ENCODE data around the gene EPHB4. TPM values are rescaled to one million over a fixed set of nuclear protein-coding genes. Genes with fewer than 3 reads are reported as not detected.

The EPHB4 gene
- total and polyA plus RNA-seq, 2 donors (not counting 3 experiments of a cell fraction or from before 2014, with no cell fraction given) = 193 to 274 TPM

- no TSS peak for BruUV-seq (replicated peaks)
- POLR2A ChIA-PET = interaction anchor here (0.7 kb wide), 1 partner anchor 14 kb away, joined by 3 read pairs; the partner anchor contains the start of gene SRRT
- Histone ChIP-seq H3K4me3 (replicated peaks in 1 of 3; ENCODE audit: insufficient read depth in 1 of 3, low read depth in 1 of 3, low read length in 3 of 3) (no peak overlapping the region), H3K9me3 (replicated peaks; ENCODE audit: control insufficient read depth, insufficient read depth, low read length) (no peaks in the 10 kb centered on the region), H3K4me1 (ENCODE audit: control insufficient read depth, extremely low read depth, insufficient read depth, low read length) (peaks cover 18% of the 10 kb centered on the region), H3K27ac (ENCODE audit: insufficient read depth, low read depth, low read length) (no peak overlapping the region), H3K4me2 (ENCODE audit: insufficient read depth, low read length) (no peak overlapping the region), H3K9me1 (replicated peaks; ENCODE audit: control insufficient read depth, extremely low read depth, insufficient read depth, low read length) (no peaks in the 10 kb centered on the region), H3K9ac (replicated peaks; ENCODE audit: extremely low read depth, insufficient read depth, low read length) (no peak overlapping the region), H2AFZ (ENCODE audit: low read depth, low read length) (no peak overlapping the region), H3K79me2 (ENCODE audit: control insufficient read depth, insufficient read depth, low read length) (no peaks in the 10 kb centered on the region), H4K20me1 (replicated peaks; ENCODE audit: control insufficient read depth, extremely low read depth, insufficient read depth, low read length) (no peaks in the 10 kb centered on the region), H3K36me3 (ENCODE audit: control insufficient read depth in 2 of 2, extremely low read depth in 1 of 2, insufficient read depth in 2 of 2, low read length in 2 of 2) (peaks cover 5 to 7% of the 10 kb centered on the region in 2 experiments), H3K27me3 (ENCODE audit: control insufficient read depth in 2 of 2, insufficient read depth in 2 of 2, low read length in 2 of 2) (no peaks in the 10 kb centered on the region)
- CTCF ChIA-PET = interaction anchor here (1.1 kb wide), 1 partner anchor 9 kb away, joined by 6 read pairs; the partner anchor contains the start of gene SLC12A9
- FAIRE-seq (no peak), DNase-seq (ENCODE audit: low read depth, low spot score) (no peak)
- intact Hi-C loops (cut with micrococcal nuclease) (loop anchor here (10.0 kb wide), 1 partner anchor 276 kb away; the partner anchor contains the start of genes FBXO24 and LRCH4), dilution Hi-C loops (cut with MboI; ENCODE audit: extremely low pct_ligation_motif_present, low sequenced_read_pairs) (no loop called here)
- TF ChIP-seq, protein P1, sequence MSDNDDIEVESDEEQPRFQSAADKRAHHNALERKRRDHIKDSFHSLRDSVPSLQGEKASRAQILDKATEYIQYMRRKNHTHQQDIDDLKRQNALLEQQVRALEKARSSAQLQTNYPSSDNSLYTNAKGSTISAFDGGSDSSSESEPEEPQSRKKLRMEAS (IDR thresholded peaks at IDR 0.05; ENCODE audit: insufficient read depth, insufficient read length) = no peak
- TF ChIP-seq JUN (IDR thresholded peaks at IDR 0.05; ENCODE audit: borderline replicate concordance, insufficient read depth, insufficient read length, low read depth) (no peak), MYC (IDR thresholded peaks at IDR 0.05; ENCODE audit: low read depth, low read length) (no peak), POLR2A (IDR thresholded peaks at IDR 0.05; ENCODE audit: low read depth, low read length) (no peak), FOS (IDR thresholded peaks at IDR 0.05; ENCODE audit: borderline replicate concordance, insufficient read depth, low read length) (no peak), POLR2AphosphoS5 (IDR thresholded peaks at IDR 0.05; ENCODE audit: insufficient read depth, low read depth, low read length) (no peak), EZH2 (IDR thresholded peaks at IDR 0.05; ENCODE audit: borderline replicate concordance, low read depth, low read length, severe bottlenecking) (no peak), GATA2 (IDR thresholded peaks at IDR 0.05; ENCODE audit: insufficient read depth, insufficient read length, low read depth, low read length) (no peak)
- TF ChIP-seq, protein P2, sequence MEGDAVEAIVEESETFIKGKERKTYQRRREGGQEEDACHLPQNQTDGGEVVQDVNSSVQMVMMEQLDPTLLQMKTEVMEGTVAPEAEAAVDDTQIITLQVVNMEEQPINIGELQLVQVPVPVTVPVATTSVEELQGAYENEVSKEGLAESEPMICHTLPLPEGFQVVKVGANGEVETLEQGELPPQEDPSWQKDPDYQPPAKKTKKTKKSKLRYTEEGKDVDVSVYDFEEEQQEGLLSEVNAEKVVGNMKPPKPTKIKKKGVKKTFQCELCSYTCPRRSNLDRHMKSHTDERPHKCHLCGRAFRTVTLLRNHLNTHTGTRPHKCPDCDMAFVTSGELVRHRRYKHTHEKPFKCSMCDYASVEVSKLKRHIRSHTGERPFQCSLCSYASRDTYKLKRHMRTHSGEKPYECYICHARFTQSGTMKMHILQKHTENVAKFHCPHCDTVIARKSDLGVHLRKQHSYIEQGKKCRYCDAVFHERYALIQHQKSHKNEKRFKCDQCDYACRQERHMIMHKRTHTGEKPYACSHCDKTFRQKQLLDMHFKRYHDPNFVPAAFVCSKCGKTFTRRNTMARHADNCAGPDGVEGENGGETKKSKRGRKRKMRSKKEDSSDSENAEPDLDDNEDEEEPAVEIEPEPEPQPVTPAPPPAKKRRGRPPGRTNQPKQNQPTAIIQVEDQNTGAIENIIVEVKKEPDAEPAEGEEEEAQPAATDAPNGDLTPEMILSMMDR (IDR thresholded peaks at IDR 0.05; ENCODE audit: extremely low read depth in 1 of 2, insufficient read depth in 1 of 2, low read depth in 1 of 2, low read length in 2 of 2) = no peak
Measured at GRCh38 chr7:100860702-100861615, 33.6 kb upstream of the EPHB4 start.

All from endothelial cell of umbilical vein (primary cell).